GM19035 (cell line): ENCODE measurements around the gene SLC8A2.
"Not testable (repeated sequence)": the region's sequence is repeated elsewhere in the genome, so short reads cannot be mapped to it uniquely, and the experiment has no call there.

ENCODE experiments used
- ATAC-seq: cut with Tn5 transposase; IDR thresholded peaks from one replicate; pipeline ENCODE4 v1.9.1; 2021; ENCODE audit not compliant: unreplicated experiment

The SLC8A2 gene

GRCh38 chr19:47415953-47416642 lies 55.6 kb downstream of the SLC8A2 start:
- no peak for ATAC-seq

DNA sequence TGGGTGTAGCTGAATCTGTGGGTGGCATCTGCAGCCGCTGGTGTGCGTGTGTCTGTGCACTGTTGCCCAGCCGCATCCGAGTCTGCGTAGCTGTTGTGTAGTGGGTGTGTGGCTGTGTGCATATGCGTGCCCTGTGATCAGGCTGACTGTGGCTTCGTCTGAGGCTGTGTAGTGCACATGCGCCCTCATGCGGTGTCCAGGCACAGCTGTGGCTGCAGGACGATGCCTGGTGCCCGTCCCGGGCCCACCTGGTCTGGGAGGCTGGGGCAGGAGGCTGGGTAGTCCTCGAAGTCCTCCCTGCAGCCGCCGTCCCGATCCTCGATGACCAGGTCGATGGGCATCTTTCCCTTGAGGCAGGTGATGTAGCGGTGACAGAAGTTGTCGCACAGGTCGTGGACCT lies 57.2 kb downstream of the SLC8A2 start:
- ATAC-seq, result no peak

DNA sequence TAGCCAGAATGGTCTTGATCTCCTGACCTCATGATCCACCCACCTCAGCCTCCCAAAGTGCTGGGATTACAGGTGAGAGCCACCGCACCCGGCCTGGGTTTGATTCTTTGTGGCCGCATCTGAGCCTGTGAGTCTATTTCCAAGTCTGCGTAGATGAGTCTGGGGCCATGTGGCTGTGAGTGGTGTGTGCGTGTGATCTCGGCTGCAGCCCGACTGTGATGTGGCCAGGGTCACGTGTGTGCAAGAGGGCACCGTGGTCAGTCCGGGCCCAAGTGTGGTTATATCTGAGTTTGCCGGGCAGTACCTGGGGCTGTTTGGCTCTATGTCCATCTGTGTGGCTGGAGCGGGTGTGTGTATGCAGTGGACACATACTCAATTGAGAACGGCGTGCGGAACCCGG lies 57.8 kb downstream of the SLC8A2 start:
- no peak for ATAC-seq

GRCh38 chr19:47411696-47412095 lies 60.0 kb downstream of the SLC8A2 start:
- not testable (repeated sequence) for ATAC-seq

DNA sequence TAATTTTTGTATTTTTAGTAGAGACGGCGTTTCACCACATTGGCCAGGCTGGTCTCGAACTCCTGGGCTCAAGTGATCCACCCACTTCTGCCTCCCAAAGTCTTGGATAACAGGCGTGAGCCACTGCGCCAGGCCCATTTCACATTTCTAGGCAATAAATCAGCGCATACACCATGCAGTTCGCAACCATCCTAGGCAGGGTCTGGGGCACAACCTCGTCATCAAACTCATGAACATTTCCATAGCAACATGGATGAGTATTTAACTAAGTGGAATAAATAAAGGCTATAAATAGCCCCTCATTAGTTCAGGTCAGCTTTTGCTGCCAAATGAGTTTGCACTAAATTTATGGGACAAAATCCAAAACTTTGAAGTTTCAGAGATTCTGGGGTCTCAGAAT lies 60.6 kb downstream of the SLC8A2 start:
- ATAC-seq, result no peak

GRCh38 chr19:47408156-47408938 lies 63.3 kb downstream of the SLC8A2 start:
- no peak for ATAC-seq

DNA sequence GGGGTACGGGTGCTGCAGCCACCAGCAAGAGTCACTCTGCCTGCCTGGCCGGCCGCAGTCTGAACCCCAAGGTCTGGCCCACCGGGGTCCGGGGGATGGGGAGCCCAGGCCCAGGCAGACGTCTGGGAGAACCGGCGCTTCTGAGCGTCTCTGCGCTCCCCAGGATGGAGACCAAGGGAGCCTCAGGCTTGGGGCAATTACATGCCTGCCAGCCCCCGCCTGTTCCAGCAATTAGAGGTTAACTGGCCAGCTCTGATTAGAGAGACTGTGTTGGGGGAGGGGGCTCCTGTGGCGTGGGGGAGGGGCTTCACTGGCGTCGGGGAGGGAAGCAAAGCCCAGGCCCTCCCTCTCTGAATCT lies 64.3 kb downstream of the SLC8A2 start:
- no peak for ATAC-seq

DNA sequence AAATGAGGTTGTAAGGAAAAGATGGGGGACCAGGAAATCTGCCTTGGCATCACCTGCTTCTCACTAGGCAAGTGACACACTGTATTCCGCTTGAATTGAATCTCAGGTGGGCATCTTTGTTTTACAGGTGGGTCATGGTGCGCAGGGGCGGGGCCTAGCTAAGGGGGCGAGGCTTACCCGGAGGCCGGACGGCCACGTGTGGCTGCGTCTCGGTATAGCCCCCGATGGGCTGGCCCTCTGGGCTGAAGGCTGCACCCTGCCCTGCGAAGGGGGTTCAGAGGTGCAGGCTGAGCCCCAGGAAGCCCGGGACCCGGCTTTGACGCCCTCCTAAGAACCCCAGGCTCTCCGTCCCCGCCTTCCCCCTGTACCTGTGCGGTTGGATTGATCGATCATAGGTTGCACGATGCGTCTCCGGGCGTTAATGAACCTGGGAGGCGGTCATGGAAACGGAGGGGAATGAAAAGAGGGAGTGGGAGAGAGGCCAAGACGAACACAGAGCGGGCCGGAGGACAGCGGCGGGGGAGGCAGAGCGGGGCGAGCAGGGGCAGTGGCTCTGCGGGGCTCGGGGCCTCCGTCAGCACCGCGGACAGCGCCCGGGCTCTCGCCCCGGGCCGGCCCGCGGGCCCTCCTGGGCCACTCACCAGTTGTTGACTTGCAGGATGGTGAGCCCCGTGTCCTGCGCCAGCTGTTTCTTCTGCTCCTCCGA lies 64.8 kb downstream of the SLC8A2 start:
- ATAC-seq, result no peak

- ATAC-seq, result no peak
Measured at GRCh38 chr19:47405854-47406417, 65.8 kb downstream of the SLC8A2 start.

DNA sequence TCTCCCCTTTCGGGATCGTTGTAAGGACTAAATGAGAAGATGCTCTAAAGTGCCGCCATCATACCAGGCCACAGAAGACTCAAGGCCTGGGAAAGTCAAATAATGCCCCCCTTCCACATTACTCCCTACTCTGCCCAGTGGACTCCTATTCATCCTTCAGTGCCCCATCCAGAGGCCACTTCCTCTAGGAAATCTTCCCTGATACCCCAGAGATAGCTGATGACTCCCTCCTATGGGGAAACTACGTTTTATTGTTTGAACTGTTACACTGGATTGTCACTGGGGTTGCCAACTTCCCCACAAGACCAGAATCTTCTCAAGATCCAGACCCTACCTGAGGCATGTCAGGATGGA lies 66.5 kb downstream of the SLC8A2 start:
- ATAC-seq, result no peak

DNA sequence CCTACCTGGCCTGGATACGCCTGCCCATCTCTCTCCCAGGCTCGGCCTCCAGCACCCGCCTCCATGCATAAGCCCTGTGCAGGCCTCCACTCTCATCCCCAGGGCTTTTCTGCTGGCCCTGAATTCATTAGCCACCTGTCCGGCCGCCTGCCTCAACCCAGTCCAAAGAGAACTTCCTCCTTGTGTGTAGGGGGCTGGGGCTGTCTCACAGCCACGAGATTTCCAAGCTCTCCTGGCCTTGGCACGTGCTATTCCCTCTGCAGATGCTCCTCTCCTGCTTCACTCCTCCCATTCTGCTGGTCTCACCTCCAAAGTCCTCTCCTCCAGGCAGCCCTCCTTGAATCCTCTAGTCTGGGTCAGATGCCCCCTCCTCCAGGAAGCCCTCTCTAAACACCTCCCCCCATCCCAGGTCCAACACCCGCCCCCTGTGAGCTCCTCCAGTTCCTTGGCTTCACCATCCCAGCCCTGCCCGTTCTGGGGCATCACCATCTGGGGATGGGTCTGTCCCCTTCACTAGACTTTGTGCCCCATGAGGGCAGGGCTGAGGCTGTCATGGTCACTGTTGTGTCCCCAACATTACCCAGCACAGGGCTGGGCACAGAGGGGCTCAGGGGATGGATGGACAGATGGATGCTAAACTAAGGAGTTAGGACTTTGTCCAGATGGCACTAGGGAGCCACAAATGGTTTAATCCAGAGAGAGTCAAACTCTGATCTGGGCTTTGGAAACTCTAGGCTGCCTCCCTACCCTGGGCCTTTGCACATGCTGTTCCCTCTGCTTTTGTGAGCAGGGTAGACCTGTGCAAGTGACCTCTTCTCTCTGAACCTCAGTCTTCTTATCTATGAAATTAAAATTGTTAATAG lies 67.1 kb downstream of the SLC8A2 start:
- no peak for ATAC-seq

- no peak for ATAC-seq
Measured at GRCh38 chr19:47402504-47402903, 69.2 kb downstream of the SLC8A2 start.

GRCh38 chr19:47398707-47399597 lies 72.7 kb downstream of the SLC8A2 start:
- ATAC-seq, result no peak

GRCh38 chr19:47391510-47392223 lies 80.0 kb downstream of the SLC8A2 start:
- ATAC-seq, result no peak

- no peak for ATAC-seq
Measured at GRCh38 chr19:47390533-47391488, 80.9 kb downstream of the SLC8A2 start.

DNA sequence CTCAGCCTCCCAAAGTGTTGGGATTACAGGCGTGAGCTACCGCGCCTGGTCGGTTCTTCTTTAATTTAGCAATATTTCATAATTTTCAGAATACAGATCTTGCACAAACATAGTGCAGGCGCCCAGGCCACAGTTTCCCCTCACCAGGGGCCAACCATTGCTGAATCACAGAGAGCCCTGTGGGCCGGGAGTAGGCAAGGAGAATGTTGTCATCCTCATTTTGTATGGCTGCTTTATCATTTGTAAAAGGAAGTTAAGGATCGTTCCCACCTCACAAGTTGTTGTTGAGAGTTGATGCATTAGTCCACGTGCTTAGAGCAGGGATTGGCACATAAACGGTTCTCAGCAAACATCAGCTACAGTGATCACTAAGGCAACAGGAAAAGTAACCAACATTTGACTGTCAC lies 82.5 kb downstream of the SLC8A2 start:
- ATAC-seq, result no peak

DNA sequence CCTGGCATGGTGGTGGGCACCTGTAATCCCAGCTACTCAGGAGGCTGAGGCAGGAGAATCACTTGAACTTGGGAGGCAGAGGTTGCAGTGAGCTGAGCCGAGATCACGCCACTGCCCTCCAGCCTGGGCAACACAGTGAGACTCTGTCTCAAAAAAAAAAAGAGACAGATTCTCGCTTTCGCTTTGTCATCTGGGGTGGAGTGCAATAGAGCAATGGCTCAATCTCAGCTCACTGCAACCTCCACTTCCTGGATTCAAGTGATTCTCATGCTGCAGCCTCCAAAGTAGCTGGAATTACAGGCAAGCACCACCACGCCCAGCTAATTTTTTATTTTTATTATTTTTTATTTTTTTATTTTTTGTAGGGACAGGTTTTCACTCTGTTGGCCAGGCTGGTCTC lies 83.0 kb downstream of the SLC8A2 start:
- not testable (repeated sequence) for ATAC-seq

GRCh38 chr19:47387623-47388022 lies 84.1 kb downstream of the SLC8A2 start:
- ATAC-seq, result not testable (repeated sequence)
